Measurements from ENCODE around the gene XKR3. TPM values are rescaled to one million over a fixed set of nuclear protein-coding genes. Genes with fewer than 3 reads are reported as not detected.

Gene XKR3
- total RNA-seq, 4 donors from 2014 or later, result not detected

DNA sequence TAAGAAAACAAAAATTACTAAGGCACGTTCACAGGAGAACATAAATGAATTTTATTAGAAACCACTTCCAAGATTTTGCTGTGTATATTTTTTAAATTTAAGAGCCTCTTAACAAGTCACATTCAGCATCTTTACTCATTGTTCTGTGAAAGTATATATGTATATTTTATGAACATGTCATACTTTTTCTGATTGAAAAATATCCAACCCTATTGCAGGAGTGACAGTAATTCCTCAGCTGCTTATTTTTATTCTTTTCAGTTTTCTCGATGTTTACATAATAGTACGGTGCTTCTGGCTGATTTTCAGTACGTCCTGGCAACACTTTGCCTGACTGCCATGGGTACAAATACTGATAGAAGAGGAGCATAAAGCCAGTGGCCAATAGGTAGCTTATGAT lies 41.8 kb downstream of the XKR3 start:
- no peaks in the 10 kb centered on the region for H3K9me3 ChIP-seq
- no peak overlapping the region for H3K4me3 ChIP-seq
- H3K36me3 ChIP-seq, result no peaks in the 10 kb centered on the region
- no peak for DNase-seq
- H3K27ac ChIP-seq, result no peak overlapping the region
- no peaks in the 10 kb centered on the region for H3K27me3 ChIP-seq
- TF ChIP-seq POLR2A (IDR thresholded peaks at IDR 0.05) (no peak), CTCF (IDR thresholded peaks at IDR 0.05) (no peak)
- H3K4me1 ChIP-seq, result no peaks in the 10 kb centered on the region
- 71 to 74% methylated on average over 4 of the region's 4 CpGs for WGBS, 2 donors
- intact Hi-C loops (cut with DNase I), result no loop called here

GRCh38 chr22:16781764-16782329 lies 43.4 kb downstream of the XKR3 start:
- H3K36me3 ChIP-seq, result no peaks in the 10 kb centered on the region
- DNase-seq, result no peak
- no peaks in the 10 kb centered on the region for H3K4me1 ChIP-seq
- H3K9me3 ChIP-seq, result no peaks in the 10 kb centered on the region
- no peak overlapping the region for H3K4me3 ChIP-seq
- no peaks in the 10 kb centered on the region for H3K27me3 ChIP-seq
- TF ChIP-seq POLR2A (IDR thresholded peaks at IDR 0.05) (no peak), CTCF (IDR thresholded peaks at IDR 0.05) (no peak)
- intact Hi-C loops (cut with DNase I), result no loop called here
- 50 to 58% methylated on average over 2 of the region's 2 CpGs for whole genome bisulfite sequencing, 2 donors
- H3K27ac ChIP-seq, result no peak overlapping the region

GRCh38 chr22:16781074-16781763 lies 44.0 kb downstream of the XKR3 start:
- TF ChIP-seq CTCF (IDR thresholded peaks at IDR 0.05), result no peak
- Histone ChIP-seq H3K4me1 (no peaks in the 10 kb centered on the region), H3K27ac (no peak overlapping the region), H3K9me3 (no peaks in the 10 kb centered on the region), H3K4me3 (no peak overlapping the region), H3K27me3 (no peaks in the 10 kb centered on the region), H3K36me3 (no peaks in the 10 kb centered on the region)
- DNase-seq, result no peak
- intact Hi-C loops (cut with DNase I), result no loop called here
- 64 to 75% methylated on average over 11 of the region's 11 CpGs for WGBS, 2 donors

DNA sequence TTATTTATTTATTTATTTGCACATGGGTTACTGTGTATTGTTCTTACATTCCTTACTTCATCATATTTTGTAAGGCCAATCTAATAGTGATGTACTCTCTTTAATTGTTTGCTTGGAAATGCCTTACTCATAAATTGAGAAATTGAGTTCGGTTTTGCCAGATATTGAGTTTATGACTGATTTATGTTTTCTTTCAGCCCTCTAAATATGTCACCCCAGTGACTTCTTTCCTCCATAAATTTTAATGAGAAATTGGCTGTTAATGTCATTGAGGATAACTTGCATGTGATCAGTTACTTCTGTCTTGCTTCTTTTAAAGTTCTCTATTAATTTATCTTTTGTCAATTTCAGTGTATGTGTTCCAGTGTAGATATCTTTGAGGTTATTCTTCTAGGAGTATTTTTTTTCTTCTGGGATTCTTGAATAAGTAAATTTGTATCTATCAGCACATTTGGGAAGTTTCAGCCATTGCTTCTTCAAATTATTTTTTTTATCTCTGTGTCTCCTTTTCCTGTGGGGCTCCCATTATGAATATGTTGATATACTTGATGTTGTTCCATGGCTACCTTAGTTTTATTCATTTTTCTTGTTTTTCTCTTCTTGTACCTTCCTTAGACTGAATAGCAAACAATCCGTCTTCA lies 47.8 kb downstream of the XKR3 start:
- no peak for TF ChIP-seq CTCF (IDR thresholded peaks at IDR 0.05)
- no peak for TF ChIP-seq POLR2A (IDR thresholded peaks at IDR 0.05)
- Histone ChIP-seq H3K4me1 (no peaks in the 10 kb centered on the region), H3K9me3 (peaks cover 0 to 8% (median 7%) of the 10 kb centered on the region in 3 donors), H3K4me3 (no peak overlapping the region), H3K27ac (no peak overlapping the region), H3K36me3 (no peaks in the 10 kb centered on the region), H3K27me3 (no peaks in the 10 kb centered on the region)
- WGBS, 2 donors, result 65 to 74% methylated on average over 2 of the region's 2 CpGs
- intact Hi-C loops (cut with DNase I), result no loop called here
- DNase-seq, result no peak

GRCh38 chr22:16776080-16776479 lies 49.1 kb downstream of the XKR3 start:
- no peak overlapping the region for H3K4me3 ChIP-seq
- TF ChIP-seq CTCF (IDR thresholded peaks at IDR 0.05), result no peak
- no peak for TF ChIP-seq POLR2A (IDR thresholded peaks at IDR 0.05)
- intact Hi-C loops (cut with DNase I), result no loop called here
- peaks cover 0 to 8% (median 7%) of the 10 kb centered on the region in 3 donors for H3K9me3 ChIP-seq
- H3K27ac ChIP-seq, result no peak overlapping the region
- DNase-seq, result no peak
- H3K27me3 ChIP-seq, result no peaks in the 10 kb centered on the region
- no peaks in the 10 kb centered on the region for H3K36me3 ChIP-seq
- WGBS, 2 donors, result 83% methylated on average over 3 of the region's 3 CpGs
- no peaks in the 10 kb centered on the region for H3K4me1 ChIP-seq

Measured in esophagus squamous epithelium (tissue), 5 donors.